Loucy (cell line): ENCODE data around the gene VPS13D.

Experiments
- CTCF ChIP-seq: fragments of 200-600 bp; sonication (generic); conservative IDR thresholded peaks from 2 replicates; pipeline ENCODE4 v1.5.1; 2014; ENCODE audit warnings: mild to moderate bottlenecking, antibody characterized with exemption, low read length
- EZH2phosphoT487 ChIP-seq: fragments of 200-600 bp; IDR thresholded peaks from 2 replicates; pipeline ENCODE4 v1.6.1; 2018; ENCODE audit warnings: antibody characterized with exemption, mild to moderate bottlenecking, moderate library complexity, borderline replicate concordance

- TF ChIP-seq CTCF (no peak), EZH2phosphoT487 (no peak)
These were observed 19.9 kb downstream of the VPS13D start for GRCh38 chr1:12249748-12250147.
